Epithelial cell of prostate (primary cell): ENCODE results near the gene ACOT6.
"Not testable (repeated sequence)": the region's sequence is repeated elsewhere in the genome, so short reads cannot be mapped to it uniquely, and the experiment has no call there.

Experiments
- DNase-seq: peaks from one replicate; pipeline ENCODE4 v3.0.0-alpha.2; 2011; ENCODE audit warnings: low read depth, low spot score
- H3K27ac ChIP-seq: fragments of 450-650 bp; 2 replicates; pipeline ENCODE4 v1.5.1; 2017; ENCODE audit warnings: mild to moderate bottlenecking

The ACOT6 gene

DNA sequence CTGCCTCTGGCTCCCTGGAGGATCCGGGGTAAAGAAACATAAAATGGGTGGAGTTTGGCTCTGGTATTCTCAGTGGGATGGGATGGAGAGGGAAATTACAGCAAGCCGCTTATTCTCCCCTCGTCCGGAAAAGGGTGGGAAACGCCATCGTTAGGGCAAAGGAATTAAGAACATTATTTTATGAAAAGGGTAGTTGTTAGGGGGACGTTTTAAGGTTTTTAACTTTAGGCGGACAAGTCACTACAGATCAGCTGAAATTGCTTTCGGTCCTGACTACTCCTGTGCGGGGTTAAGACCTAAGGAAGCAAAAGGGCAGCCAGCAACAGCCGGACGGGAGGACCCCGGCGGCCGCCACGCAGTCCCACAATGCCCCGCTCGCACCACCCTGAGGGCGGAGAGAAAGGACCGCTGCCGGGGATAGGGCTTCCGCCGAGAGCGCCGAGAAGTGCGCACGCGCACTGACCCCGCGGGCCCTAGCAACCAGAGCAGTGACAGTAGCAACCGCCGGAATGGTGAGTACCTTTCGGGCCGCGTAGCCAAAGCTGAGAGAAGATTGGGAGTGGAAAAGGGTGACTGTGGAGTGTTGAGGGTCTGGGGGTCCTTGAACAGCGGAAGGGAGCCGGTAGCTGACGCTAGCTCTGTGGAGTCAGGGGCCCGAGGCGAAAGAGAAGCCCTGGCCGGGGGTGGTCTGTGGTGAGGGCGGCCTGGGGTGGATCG lies 32.4 kb downstream of the ACOT6 start, which contains the start of gene DNAL1:
DNAL1 (plus strand) TSS at position 456 of the 717 bp plus-strand sequence; CDS start at position 510, 54 bp downstream.
- H3K27ac ChIP-seq = peak within 1 kb of the TSS; percentile 55
- peak; percentile 12 for DNase-seq

DNA sequence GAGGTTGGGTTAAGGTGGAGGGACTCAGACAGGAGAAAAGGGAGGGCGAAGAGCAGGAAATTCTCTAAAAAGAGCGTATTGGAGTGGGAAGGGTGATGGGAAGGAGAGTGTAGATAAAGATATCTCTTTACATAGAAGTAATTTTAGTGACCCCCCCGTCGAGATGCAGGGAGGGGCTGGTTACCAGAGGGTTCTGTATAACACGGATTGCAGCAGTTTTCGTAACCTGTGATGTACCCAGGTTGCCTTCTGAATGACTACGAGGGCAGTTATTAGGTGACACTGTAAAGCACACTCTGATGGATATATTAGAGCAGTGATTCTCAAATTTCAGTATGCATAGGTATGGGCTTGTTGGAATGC lies 32.9 kb downstream of the ACOT6 start:
- H3K27ac ChIP-seq = peak overlapping the region; percentile 55
- no peak for DNase-seq

DNA sequence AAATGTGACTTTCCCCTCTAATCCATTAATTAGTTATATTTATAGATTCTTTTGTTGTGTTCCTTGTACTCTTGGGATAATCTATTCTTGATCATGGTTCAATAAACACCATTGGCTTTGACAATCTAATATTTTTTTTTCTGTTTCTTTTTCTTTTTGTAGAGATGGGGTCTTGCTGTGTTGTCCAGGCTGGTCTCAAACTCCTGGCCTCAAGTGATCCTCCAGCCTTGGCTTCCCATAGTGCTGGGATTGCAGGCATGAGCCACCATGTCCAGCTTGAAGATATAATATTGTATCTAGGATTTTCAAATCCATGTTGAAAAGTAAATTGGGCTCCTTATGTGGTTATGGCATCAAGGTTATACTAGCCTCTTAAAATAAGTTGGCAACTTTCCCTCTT lies 38.7 kb downstream of the ACOT6 start:
- no peak overlapping the region for H3K27ac ChIP-seq
- no peak for DNase-seq

DNA sequence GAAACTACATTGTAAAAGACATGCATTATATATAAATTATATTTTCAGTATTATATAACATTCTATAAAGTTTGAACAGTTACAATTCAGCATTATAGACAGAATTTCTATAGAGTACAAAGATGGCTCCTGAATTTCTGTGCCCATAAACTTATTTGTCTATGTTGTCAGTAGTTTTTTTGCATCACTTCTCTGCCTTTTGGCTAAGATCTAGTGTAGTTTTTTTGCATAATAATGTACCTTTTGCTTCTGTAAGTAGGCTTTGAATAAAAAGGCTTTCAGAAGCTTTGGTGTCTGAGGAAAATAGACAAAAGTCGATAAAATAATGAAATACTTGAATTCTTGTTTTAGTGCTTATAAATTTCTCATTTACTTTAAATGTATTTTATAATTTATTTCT lies 43.5 kb downstream of the ACOT6 start:
- no peak for DNase-seq

DNA sequence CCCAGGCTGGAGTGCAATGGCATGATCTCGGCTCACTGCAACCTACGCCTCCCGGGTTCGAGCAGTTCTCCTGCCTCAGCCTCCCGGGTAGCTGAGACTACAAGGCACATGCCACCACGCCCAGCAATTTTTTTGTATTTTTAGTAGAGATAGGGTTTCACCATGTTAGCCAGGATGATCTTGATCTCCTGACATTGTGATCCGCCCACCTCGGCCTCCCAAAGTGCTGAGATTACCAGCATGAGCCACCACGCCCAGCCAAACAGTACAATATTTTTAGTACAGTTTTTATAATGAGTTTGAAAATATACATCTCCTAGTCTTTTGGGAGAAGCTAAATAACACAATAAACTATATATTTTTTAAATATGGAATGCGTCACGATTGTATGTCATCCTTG lies 46.9 kb downstream of the ACOT6 start:
- DNase-seq, H3K27ac ChIP-seq: not testable (repeated sequence)

More for the DNA sequence above, 43.5 kb downstream of the ACOT6 start:
- H3K27ac ChIP-seq = no peak overlapping the region

DNA sequence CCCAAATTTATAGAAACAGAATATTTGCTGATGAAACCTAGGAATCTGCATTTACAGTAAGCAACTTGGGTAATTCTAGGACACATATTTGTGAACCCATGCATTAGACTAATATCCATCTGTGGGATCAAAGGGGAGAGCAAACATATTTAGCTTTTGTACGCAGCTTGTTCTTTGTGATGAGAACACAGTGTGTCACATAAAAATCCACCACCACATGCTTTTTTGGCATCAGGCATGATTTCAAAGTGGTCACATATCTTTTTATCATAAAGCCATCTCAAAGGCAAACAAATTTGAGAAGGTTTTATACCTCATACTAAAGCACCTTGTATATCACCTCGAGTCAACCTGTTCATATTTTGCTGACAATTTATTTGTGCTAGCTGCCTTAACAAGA lies 48.2 kb downstream of the ACOT6 start:
- no peak for DNase-seq
- H3K27ac ChIP-seq = no peak overlapping the region

DNA sequence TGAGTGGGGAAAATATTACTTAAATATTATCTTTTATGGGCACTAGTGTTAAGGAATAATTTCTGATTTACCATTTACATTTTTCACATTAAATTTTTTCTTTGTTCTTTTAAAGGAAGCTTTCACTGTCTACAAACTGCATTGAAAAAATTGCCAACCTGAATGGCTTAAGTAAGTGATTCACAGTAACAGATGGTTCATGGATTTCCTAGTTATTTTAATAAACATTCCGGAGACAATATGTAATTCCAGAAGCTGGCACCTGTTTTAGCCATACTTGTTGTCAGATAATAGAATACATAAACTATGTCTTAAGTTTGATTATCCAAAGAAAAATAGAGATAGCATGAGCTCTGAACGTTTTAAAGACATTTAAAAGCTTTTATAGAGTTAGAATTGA lies 49.6 kb downstream of the ACOT6 start:
- no peak for DNase-seq
- peak overlapping the region; percentile 11 for H3K27ac ChIP-seq

DNA sequence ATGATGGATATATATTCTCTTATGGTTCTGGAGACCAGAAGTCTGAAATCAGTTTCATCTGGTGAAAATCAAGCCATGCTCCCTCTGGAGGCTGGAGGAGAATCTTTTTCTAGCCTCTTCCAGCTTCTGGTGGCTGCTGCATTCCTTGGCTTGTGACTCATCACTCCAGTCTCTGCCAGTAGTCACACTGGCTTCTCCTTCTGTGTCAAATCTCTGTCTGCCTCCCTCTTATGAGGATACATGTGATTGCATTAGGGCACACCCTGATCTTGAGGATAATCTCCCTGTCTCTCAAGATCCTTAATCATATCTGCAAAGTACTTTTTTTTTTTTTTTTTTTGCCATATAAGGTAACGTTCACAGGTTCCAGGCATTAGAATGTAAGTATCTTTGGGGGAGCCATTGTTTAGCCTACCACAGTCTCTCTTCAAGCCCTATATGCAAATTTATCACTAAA lies 50.2 kb downstream of the ACOT6 start:
- peak; percentile 88 for DNase-seq
- H3K27ac ChIP-seq = peak overlapping the region; percentile 11

DNA sequence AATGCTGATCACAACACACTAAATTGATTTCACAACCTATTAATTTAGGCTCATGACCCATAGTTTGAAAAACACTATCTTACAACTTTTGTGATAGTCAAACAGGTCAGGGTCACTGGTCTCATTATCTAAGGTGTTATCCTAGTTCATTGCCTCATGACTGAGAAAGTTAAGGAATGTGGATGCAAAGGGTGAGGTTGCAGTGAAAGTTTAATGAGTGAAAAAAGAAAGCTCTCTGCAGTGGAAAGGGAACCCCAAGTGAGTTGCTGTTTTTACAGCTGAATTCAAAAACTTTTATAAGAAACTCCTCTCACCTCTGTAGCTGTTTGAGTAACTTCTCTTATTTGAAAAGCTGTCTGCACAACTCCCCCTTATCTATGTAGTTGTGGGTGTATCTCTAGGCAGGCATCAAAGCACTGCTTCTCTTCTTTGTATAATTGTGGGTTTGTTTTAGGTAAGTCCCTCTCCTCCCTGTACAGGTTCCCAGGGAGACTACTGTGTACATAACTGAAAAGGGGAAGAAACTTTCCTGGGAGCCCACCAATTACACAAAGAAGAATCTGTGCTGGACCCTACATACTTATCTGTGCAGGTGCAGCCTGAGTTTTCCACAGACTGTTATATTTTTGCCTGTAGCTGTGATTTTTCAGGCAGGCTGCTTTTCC lies 51.4 kb downstream of the ACOT6 start:
- no peak for DNase-seq
- no peak overlapping the region for H3K27ac ChIP-seq

DNA sequence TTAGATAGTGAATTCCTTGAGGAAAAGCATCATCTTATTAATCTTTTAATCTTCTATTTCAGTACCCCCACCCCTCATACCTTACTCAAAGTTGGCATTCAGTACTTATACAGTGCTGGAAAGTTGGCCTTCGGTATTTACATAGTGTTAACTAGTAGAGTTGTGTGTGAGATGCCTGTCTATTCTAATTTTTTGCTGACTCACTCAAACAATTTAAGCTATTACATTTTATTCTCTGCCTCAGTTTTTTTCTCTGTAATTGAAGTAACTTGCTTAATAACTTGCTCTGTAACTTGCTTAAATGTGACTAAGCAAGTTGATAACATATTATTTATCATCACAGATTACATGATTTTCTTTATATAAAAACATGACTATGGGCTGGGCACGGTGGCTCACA lies 52.8 kb downstream of the ACOT6 start:
- DNase-seq = no peak
- H3K27ac ChIP-seq = no peak overlapping the region

DNA sequence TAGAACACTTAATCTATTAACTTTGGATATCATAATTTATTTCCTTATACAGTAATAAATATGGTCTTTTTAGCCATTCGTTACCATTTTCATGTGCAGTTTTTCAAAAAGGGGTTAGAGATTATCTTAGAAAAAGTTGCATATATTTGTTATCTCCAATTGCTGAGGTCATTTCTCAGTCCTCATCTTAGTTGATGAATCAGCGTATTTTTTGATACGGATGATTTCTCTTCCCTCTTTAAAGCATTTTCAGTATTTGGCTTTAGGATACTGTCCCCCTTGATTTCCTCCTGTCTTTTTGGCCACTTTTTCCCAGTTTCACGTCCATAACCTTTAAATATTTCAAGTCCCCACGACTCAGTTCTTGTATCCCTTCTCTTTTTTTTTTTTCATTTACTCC lies 54.3 kb downstream of the ACOT6 start:
- DNase-seq = no peak
- H3K27ac ChIP-seq = no peak overlapping the region

DNA sequence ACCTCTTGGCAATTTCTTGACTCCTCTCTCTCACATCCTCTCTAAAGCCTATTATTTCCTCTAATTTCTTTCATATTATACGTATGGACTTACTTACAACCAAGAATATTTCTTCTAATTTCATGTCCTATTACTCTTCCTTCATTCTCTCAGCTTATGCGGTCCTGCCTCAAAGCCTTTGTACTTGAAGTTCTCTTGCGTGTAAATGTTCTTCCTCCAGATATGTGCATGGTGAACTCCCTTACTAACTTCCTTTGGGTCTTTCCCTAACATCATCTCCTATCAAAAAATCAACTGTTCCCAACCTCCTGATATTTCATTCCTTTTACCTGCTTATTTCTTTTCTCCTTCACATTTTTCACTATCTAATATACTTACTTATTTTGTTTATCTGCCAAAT lies 55.5 kb downstream of the ACOT6 start:
- DNase-seq = no peak
- no peak overlapping the region for H3K27ac ChIP-seq
